COR-L47 (cell line): ENCODE results near the gene CDCA4.
A peak's percentile ranks its signal among the peaks of the same experiment; 100 is the strongest.

Source experiments
- DNase-seq: peaks from one replicate; lab custom pipeline; 2025; lab: John Stamatoyannopoulos, UW

Gene CDCA4

DNA sequence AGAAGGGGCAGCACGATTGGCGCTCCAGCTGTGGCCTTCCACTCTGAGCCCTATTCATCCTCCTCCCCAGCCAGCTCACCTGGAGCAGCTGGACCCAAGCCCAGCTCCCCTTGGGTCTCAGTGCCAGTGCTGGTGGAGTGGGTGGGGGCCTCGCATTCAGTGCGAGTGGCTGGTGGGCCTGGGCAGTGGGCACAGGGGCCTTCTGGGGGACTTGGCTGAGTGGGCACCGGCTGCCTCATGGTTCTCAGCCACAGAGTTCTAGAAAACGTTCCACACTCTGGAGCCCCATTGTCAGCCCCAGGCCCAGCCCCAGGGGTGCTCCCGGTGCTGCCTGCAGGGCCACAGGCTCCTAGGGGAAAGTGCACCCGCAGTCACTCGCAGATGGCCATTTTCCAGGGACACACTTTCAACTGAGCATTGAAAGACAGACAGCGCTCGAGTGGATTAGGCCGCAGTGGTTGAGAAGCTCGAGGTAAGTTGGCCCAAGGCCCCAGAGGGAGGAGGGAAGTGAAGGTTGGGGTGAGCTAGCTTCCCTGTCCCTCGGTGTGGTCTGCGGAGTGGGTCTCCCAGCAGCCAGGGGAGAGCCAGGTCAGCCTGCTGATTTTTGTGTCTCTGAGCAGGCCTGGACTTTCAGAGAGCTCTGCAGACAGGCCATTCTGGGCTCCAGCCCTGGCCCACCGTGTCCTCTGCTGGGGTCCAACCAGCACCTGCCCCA is 31.5 kb downstream of the CDCA4 start:
- no peak for DNase-seq

- no peak for DNase-seq
Observed at GRCh38 chr14:104986487-104987164, 34.3 kb downstream of the CDCA4 start.

DNA sequence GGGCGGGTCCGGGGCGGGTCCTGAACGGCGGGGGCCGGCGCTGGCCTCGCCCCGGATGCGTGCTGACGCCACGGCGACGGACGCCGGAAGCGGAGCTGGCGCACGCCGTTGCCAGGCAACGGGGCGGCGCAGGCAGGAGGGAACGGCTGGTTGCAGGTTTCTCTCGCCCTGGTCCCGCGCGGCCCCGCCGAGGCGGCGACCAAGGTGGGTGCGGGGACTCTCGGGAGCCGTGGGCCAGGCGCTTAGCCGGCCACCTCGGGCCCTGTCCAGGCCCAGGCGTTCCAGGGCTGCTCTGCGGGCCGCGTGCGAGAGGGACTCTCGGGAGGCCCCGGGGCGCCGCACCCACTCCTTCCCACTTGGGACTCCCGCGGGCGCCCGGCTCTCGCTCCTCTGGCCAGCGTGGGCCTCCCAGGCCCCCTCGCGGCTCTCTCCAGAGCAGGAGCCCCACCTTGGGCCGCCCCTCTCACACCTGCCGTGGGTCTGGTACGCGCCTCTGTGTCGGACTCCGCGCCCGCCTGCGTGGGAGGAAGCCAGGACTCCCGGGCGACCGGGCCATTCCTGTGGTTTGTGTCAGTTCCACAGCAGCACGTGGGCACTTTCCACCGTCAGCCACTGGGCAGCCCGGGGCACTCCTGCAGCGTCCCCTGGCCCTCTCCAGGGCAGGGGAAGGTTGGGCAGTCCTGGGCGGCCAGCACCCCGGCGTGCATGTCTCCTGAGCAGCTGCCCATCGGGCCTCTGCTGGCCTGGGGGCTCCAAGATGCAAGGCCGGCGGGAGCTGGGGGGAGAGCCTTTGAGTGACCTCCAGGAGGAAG is 35.0 kb downstream of the CDCA4 start, which contains the start of gene CLBA1:
CLBA1 (plus strand) TSS at position 114 of the 812 bp plus-strand sequence; CDS start at position 758, 644 bp downstream.
- DNase-seq, result peak; percentile 91

DNA sequence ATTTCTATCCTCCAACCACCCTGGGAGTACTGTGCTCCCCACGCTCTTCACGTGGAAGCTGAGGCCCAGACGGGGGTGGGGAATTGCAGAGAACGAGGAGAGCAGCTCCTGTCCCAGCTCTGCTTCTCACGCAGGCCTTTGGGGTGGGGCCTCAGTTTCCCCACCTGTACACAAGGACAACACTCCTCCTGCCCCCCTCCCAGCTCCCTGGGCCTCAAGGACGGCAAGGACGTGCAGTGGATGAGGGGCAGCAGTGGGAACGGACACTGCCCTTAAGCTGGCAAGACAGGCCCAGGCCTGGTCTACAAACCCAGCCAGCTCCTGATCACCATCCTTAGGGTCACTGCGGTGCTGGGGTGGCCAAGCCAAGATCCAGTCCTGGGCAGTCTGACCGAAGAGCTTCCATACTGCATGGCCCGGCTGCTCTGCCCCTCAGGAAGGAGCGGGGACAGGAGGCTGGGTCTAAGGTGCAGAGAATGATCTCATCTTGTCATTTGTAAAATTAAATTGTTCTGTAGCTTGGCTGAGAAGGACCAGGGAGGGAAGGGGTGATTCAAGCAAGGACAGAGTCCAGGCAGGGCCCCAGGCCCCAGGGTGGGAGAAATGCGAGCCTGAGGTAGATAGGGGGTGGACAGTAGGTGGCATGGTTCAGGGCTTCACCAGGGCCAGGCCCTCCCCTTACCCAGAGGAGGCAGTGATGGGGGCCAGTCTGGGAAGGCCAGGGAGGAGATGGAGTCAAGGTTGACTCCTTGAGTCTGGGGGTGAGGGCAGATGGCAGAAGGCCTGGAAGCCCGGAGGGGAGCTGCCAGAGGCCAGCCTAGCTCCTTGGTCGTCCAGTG is 36.6 kb downstream of the CDCA4 start:
- no peak for DNase-seq

- DNase-seq, result no peak
Observed at GRCh38 chr14:104983231-104983721, 37.6 kb downstream of the CDCA4 start.

DNA sequence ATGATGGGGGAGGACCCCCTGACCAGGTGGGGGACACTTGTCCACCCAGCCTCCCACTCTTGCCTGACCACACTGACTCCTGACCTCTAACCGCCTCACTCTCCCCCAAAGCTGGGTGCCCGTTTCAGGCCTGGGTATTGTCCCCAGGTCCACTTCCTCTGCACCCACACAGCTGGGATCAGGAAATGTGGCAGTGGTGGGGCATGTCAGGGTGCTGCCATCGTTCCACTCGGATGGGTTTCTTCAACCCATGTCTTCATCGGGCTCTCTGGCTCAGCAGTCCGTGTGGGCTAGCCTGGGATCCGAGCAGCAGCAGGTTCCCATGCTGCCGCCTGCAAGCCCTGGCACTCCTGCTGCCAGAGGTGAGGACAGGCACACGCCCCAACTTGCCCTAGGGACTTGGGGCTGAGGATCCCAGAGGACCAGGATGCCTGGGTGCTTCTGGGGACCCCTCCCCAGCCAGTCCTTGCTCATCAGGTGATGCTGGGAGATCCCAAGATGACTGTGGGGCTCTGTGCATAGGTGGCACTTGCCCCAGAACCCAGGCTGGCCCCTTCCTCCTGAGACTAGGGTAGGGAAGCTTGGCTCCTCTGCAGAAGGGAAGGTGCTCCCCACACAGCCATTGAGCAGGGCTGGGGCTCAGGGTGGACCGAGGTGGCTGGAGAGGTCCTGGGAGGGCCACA is 38.2 kb downstream of the CDCA4 start:
- no peak for DNase-seq

DNA sequence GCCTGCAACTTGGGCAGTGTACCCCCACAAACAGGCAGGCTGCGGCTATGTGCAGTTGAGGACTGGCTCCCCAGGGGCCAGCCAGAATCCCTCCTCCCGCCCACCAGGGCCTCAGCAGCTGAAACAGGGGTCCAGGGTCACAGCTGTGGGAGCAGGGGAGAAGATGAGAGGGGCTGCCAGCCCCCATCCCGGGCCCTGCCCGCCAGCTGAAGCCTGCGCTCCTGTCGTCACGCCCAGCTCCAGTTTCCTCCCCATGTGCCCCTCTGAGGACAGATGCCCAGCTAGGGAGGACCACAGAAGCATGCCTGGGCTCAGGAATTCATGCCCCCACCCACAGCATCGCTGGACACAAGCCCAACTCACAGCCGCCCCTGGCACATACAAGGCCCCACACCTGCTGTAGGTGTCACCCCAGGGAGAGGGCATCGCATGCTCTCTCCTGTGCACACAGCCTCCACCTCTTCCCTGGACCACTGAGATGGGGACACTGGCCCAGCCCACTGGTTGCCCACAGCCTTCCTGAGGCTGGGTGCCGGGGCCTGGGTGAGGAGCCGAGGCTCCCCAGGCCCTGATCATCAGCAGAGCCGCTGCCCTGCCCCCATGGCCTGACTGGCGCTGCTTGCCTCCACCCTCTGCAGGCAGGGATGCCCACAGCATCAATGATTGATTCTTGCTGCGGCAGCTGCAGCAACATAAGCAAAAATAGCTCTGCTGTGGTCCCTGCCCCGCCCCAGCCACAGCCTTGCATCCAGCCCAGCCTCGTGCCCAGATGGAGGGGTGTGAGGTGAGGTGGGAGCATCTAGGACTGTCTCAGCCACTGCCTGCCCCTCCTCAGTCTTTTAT is 39.0 kb downstream of the CDCA4 start:
- DNase-seq, result no peak

DNA sequence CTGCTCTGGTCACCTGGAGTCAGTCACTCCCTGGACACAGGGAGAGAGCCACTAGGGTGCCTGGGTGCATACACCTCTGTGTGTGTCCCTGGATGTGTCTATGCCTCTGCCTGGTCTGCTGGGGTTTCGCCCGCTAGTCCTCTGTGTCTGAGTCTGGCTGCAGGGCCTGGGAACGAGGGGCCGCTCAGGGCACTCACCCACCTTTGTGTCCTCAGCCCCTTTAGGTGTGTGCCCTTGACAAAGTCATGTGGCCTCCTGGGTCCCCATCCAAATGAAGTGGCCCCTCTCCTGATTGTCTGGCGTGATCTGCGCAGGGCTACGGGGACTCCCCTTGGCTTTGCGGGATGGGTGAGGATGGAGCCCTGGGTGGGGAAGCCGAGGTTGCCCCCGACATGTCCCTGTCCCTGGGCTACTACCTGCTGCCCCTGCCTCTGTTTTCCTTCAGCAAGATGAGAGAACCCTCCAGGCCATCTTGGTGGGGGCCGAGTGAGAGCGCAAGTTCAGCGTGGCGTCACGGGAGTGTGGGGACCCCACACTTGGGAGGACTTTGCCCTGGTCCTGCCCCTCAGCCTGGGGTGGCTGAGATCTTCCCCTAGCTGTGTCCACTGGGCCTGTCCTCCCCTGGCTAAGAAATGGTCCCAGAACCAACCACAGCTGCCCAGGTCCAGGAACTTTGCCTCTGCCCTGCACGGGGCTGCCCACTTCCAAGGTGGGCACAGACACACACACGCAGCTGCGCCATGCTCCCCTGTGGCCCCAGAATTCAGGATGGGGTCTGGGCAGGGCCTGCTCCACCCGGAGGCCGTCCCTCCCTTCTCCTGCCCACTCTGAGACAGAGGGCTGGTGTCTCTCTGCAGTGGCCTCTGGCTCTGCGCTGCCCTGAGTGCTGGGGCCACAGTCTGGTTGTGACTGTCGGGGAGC is 40.0 kb downstream of the CDCA4 start:
- DNase-seq, result no peak

GRCh38 chr14:104979758-104980610 is 40.9 kb downstream of the CDCA4 start:
- no peak for DNase-seq

DNA sequence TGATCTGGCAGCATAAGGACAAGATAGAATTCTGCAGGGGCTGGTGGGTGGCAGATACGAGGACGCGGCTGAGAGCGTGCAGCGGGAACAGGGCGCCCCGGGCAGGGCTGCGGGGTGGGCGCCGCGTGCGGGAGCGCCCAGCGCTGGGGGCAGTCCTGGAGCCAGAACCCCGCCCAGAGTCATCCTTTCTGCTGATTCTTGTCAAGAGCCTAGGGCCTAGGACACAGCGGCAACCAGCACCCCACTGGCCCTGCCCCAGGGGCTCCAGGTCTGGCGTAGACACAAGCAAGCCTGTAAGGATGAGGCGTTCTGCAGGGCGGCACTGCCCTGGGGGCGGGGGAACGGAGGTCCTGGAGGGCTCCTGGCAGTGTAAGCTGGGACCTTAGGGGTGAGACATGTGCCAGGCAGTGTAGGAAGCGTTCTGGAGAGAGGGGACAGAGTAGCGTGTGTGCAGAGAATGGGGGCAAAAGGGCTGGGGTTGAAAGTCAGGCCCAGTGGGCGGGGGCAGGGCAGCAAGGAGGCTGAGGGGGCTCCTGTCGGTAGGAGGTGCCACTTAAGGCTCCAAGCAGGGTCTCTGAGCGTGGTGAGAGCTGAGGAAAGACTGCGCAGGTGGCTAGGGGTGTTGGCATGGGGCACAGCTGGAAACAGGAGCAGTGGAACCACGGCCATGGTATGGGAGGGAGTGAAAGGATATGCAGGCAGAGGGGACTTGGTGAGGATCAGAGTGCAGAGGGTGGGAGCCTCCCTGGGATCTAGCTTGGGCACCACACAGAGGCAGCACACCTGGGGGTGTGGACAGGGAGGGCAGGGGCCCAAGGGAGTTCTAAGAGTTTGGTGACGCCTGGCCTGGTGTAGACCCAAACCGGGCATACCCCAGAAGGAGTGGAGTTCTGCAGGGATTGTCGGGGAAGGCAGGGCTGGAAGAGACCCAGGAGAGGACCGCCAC is 41.9 kb downstream of the CDCA4 start:
- no peak for DNase-seq

GRCh38 chr14:104977681-104978653 is 42.9 kb downstream of the CDCA4 start, which contains the start of gene AHNAK2:
Gene AHNAK2, minus strand, starts transcription at chr14:104978374. Its CDS starts 137 bp downstream, at chr14:104978237.
- peak; percentile 80 for DNase-seq

DNA sequence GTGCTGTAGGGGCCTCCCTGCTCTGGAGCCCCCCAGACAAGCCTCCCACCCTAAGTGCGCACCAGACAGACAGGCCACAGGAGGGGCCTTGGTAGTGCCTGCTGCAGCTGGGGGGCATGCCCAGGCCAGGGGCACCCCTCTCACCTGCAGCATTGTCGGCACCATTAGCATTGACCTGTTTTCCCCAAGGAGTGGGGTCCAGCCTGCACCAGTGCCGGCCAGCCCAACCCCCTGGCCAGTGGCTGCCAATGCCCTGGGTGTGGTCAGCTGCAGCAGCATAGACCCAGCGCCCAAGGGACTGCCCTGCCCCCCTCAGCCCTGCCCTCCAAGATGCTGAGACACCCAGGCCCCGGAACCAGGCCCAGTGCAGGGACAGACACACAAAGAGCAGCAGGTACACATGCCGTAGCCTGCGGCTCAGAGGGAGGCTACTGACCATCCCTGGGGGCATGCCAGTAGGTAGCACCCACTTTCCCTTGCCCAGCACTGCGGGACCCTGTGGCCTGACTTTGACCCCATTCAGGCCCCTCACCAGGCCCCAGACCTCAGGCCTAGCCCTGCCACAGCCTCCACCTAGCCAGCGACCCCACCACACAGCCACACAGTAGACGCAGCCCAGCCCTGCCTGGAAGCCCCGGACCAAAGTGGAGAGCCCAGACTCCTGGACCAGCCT is 43.7 kb downstream of the CDCA4 start:
- DNase-seq, result no peak

GRCh38 chr14:104976198-104977007 is 44.5 kb downstream of the CDCA4 start:
- peak; percentile 84 for DNase-seq
